ENCODE measurements around the gene BCL11A.

The BCL11A gene

DNA sequence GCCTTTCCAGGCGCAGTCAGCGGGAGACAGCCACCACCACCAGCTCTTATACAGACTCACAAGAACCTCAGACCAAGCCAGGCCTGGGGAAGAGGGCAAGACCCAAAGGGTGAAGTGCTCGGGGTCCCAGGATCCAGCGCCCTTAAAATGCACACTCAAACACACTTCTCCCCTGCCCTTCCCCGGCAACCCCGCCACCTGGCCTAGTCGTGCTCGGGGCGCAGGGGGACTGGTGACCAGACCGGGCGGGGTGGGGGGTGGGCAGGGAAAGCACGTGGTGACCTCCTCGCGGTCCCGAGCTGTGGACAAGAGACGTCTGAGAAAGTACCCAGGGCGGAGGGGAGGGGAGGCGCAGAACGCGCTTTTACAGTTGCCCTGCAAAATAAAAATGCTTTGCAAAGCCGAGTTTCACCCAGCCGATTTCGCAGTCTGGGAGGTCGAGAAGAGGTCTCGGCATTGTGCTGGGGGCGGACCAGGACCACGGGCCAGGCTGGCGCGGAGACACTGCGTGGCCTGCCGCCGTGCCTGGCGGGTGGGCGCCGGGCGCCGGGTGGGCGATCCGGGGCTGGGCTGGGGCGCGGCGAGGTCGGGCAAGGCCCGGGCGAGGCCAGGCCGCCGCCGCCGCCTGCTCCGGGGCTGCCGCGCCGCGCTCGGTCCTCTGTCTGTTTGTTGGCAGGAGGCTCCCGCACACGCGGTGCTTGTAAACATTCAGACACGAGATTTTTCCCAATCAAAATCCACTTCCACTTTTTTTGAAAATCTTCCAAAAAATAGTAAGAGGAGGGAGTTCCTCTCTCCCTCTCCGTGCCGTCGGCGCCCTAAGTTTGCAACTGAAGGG lies 2.0 kb downstream of the BCL11A start:
- no peaks in the 10 kb centered on the region for H3K36me3 ChIP-seq (ENCODE audit: control insufficient read depth in 1 of 2, insufficient read depth in 2 of 2, low read depth in 1 of 2, low read length in 2 of 2)
- peak overlapping the region; percentile 98 for H3K4me2 ChIP-seq (ENCODE audit: low read length, poor library complexity, severe bottlenecking)
- no peak overlapping the region for H2BK5ac ChIP-seq (ENCODE audit: low read depth, low read length, poor library complexity, severe bottlenecking)
- no peak overlapping the region for H3K9ac ChIP-seq (ENCODE audit: low read length)
- peaks cover 9 to 82% of the 10 kb centered on the region in 2 experiments for H3K27me3 ChIP-seq (ENCODE audit: control insufficient read depth in 1 of 2, insufficient read depth in 1 of 2, low read length in 2 of 2)
- peak overlapping the region in 1 of 2 experiments; percentile 61 for H3K18ac ChIP-seq (ENCODE audit: low read depth in 1 of 2, low read length in 2 of 2)
- peak overlapping the region in 1 of 2 experiments; percentile 86 for H3K23ac ChIP-seq (ENCODE audit: low read length in 2 of 2)
- no peak overlapping the region for H2BK120ac ChIP-seq (ENCODE audit: low read depth, low read length)
- peak overlapping the region in 1 of 2 experiments; percentile 37 for H2BK12ac ChIP-seq (ENCODE audit: low read length in 2 of 2)
- no peak overlapping the region for H2AFZ ChIP-seq (ENCODE audit: low read depth, low read length)
- peak overlapping the region; percentile 58 to 74 for H3K4me3 ChIP-seq (ENCODE audit: insufficient read depth in 1 of 2, low read depth in 1 of 2, low read length in 2 of 2)
- H4K8ac ChIP-seq (ENCODE audit: low read length), result no peak overlapping the region
- no peak overlapping the region for H3K27ac ChIP-seq (ENCODE audit: low read length, poor library complexity, severe bottlenecking)
- no peak overlapping the region for H3K14ac ChIP-seq (ENCODE audit: low read length in 2 of 2)
- DNase-seq, result peak; percentile 22
- H2AK5ac ChIP-seq (ENCODE audit: low read length, severe bottlenecking), result no peak overlapping the region
- no peak overlapping the region for H2BK15ac ChIP-seq (ENCODE audit: low read depth, poor library complexity, severe bottlenecking)
- 3% methylated on average over 40 of the region's 63 CpGs for WGBS
- H3K79me1 ChIP-seq (replicated peaks; ENCODE audit: low read length, poor library complexity, severe bottlenecking), result peaks cover 19% of the 10 kb centered on the region
- no peaks in the 10 kb centered on the region for H3K9me3 ChIP-seq (ENCODE audit: control insufficient read depth, low read length)
- no peak overlapping the region for H4K91ac ChIP-seq (ENCODE audit: low read length)
- peak overlapping the region in 1 of 2 experiments; percentile 34 for H3K4ac ChIP-seq (ENCODE audit: low read depth in 1 of 2, low read length in 2 of 2)
- peaks cover 16% of the 10 kb centered on the region for H3K4me1 ChIP-seq (ENCODE audit: control insufficient read depth, insufficient read depth, low read depth, low read length)

DNA sequence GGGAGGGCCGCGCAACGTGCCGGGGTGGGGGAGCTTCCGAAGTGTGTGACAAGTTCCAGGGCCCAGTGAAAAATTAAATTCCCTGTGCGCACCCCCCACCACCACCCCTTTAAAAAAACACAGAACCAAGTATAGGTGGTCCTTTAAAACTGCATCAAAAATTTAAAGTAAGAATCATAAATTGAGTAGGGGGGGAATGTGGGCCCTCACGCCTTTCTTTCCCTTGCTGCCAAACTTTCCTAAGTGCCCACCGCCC lies 2.5 kb downstream of the BCL11A start:
- no peak overlapping the region for H3K14ac ChIP-seq (ENCODE audit: low read length in 2 of 2)
- H3K36me3 ChIP-seq (ENCODE audit: control insufficient read depth in 1 of 2, insufficient read depth in 2 of 2, low read depth in 1 of 2, low read length in 2 of 2), result peaks cover 0 to 2% of the 10 kb centered on the region in 2 experiments
- H2BK12ac ChIP-seq (ENCODE audit: low read length in 2 of 2), result no peak overlapping the region
- H3K23ac ChIP-seq (ENCODE audit: low read length in 2 of 2), result no peak overlapping the region
- H2AFZ ChIP-seq (ENCODE audit: low read depth, low read length), result no peak overlapping the region
- H2BK5ac ChIP-seq (ENCODE audit: low read depth, low read length, poor library complexity, severe bottlenecking), result no peak overlapping the region
- H4K8ac ChIP-seq (ENCODE audit: low read length), result no peak overlapping the region
- H3K9me3 ChIP-seq (ENCODE audit: control insufficient read depth, low read length), result no peaks in the 10 kb centered on the region
- no peak overlapping the region for H3K27ac ChIP-seq (ENCODE audit: low read length, poor library complexity, severe bottlenecking)
- peaks cover 21% of the 10 kb centered on the region for H3K79me1 ChIP-seq (replicated peaks; ENCODE audit: low read length, poor library complexity, severe bottlenecking)
- peak overlapping the region in 1 of 2 experiments; percentile 74 for H3K4me3 ChIP-seq (ENCODE audit: insufficient read depth in 1 of 2, low read depth in 1 of 2, low read length in 2 of 2)
- DNase-seq, result no peak
- no peak overlapping the region for H2BK120ac ChIP-seq (ENCODE audit: low read depth, low read length)
- H3K4me1 ChIP-seq (ENCODE audit: control insufficient read depth, insufficient read depth, low read depth, low read length), result peaks cover 16% of the 10 kb centered on the region
- no peak overlapping the region for H2AK5ac ChIP-seq (ENCODE audit: low read length, severe bottlenecking)
- H4K91ac ChIP-seq (ENCODE audit: low read length), result no peak overlapping the region
- H3K27me3 ChIP-seq (ENCODE audit: control insufficient read depth in 1 of 2, insufficient read depth in 1 of 2, low read length in 2 of 2), result peaks cover 6 to 82% of the 10 kb centered on the region in 2 experiments
- H2BK15ac ChIP-seq (ENCODE audit: low read depth, poor library complexity, severe bottlenecking), result no peak overlapping the region
- no peak overlapping the region for H3K9ac ChIP-seq (ENCODE audit: low read length)
- 0% methylated on average over 2 of the region's 8 CpGs for WGBS
- H3K4ac ChIP-seq (ENCODE audit: low read depth in 1 of 2, low read length in 2 of 2), result no peak overlapping the region
- no peak overlapping the region for H3K18ac ChIP-seq (ENCODE audit: low read depth in 1 of 2, low read length in 2 of 2)
- peak overlapping the region; percentile 98 for H3K4me2 ChIP-seq (ENCODE audit: low read length, poor library complexity, severe bottlenecking)

DNA sequence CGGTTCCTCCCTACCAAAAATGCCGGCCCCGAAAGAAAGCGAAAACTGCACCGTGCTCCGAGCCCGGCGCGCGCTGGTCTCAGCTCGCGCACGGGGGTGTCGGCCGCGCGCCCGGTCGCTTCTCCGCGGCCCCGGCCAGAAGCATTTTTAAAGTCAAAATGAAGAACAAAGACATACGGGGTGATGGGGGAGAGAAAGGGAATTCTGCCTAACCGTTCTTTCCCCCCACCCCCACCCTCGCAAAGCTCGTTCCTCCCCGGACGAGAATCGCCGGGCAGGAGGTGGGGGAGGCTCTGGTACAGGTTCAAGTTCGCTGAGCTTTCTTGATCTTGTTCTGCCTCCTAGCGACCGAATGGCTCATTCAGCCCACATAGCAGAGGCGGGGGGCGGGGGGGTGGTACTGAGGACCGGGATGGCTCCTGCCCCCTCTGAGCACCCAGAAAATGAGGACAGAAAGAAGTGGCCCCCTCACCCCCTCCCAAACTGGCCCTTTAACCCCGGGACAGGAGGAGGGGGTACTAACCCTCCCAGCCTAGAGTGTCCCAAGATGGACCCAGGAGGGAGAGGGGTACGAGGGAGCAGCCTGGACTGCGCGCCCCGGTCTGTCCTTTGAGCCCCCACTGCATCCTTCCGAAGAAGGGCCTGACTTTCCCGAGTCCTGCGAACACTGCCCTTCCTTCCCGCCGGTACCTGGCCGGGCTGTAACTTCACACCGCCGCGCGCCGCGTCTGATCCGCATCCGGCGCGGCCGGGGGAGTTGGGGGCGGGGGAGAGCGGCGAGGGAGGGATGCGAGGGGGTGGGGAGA lies 3.1 kb downstream of the BCL11A start:
- Histone ChIP-seq H3K4ac (ENCODE audit: low read depth in 1 of 2, low read length in 2 of 2) (no peak overlapping the region), H3K4me2 (ENCODE audit: low read length, poor library complexity, severe bottlenecking) (peak overlapping the region; percentile 98), H2AFZ (ENCODE audit: low read depth, low read length) (peak overlapping the region; percentile 60), H2AK5ac (ENCODE audit: low read length, severe bottlenecking) (no peak overlapping the region), H2BK5ac (ENCODE audit: low read depth, low read length, poor library complexity, severe bottlenecking) (no peak overlapping the region), H3K27ac (ENCODE audit: low read length, poor library complexity, severe bottlenecking) (no peak overlapping the region), H2BK12ac (ENCODE audit: low read length in 2 of 2) (no peak overlapping the region), H2BK120ac (ENCODE audit: low read depth, low read length) (no peak overlapping the region), H3K23ac (ENCODE audit: low read length in 2 of 2) (peak overlapping the region in 1 of 2 experiments; percentile 78), H2BK15ac (ENCODE audit: low read depth, poor library complexity, severe bottlenecking) (peak overlapping the region; percentile 57), H3K4me3 (ENCODE audit: insufficient read depth in 1 of 2, low read depth in 1 of 2, low read length in 2 of 2) (peak overlapping the region; percentile 81 to 86), H4K91ac (ENCODE audit: low read length) (no peak overlapping the region), H3K27me3 (ENCODE audit: control insufficient read depth in 1 of 2, insufficient read depth in 1 of 2, low read length in 2 of 2) (peaks cover 1 to 82% of the 10 kb centered on the region in 2 experiments), H3K4me1 (ENCODE audit: control insufficient read depth, insufficient read depth, low read depth, low read length) (peaks cover 16% of the 10 kb centered on the region), H3K79me1 (replicated peaks; ENCODE audit: low read length, poor library complexity, severe bottlenecking) (peaks cover 23% of the 10 kb centered on the region), H3K36me3 (ENCODE audit: control insufficient read depth in 1 of 2, insufficient read depth in 2 of 2, low read depth in 1 of 2, low read length in 2 of 2) (peaks cover 0 to 4% of the 10 kb centered on the region in 2 experiments), H3K14ac (ENCODE audit: low read length in 2 of 2) (no peak overlapping the region), H3K9ac (ENCODE audit: low read length) (peak overlapping the region; percentile 54), H3K9me3 (ENCODE audit: control insufficient read depth, low read length) (no peaks in the 10 kb centered on the region), H4K8ac (ENCODE audit: low read length) (no peak overlapping the region), H3K18ac (ENCODE audit: low read depth in 1 of 2, low read length in 2 of 2) (peak overlapping the region in 1 of 2 experiments; percentile 44)
- peak; percentile 84 for DNase-seq
- 0% methylated on average over 17 of the region's 62 CpGs for WGBS

DNA sequence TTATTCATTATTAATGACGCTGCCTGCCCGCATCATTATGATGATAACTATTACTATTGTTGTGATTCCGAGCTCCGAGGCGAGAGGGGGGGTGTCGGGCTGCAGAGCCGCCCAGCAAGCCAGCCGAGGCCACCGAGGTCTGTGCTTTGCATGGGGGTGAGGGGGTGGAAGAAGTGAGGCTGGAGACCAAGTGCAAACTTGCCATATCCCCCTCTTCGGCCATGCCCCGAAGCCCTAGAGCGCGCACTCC lies 3.6 kb downstream of the BCL11A start:
- Histone ChIP-seq H2BK5ac (ENCODE audit: low read depth, low read length, poor library complexity, severe bottlenecking) (no peak overlapping the region), H4K8ac (ENCODE audit: low read length) (no peak overlapping the region), H3K79me1 (replicated peaks; ENCODE audit: low read length, poor library complexity, severe bottlenecking) (peaks cover 28% of the 10 kb centered on the region), H3K9me3 (ENCODE audit: control insufficient read depth, low read length) (no peaks in the 10 kb centered on the region), H3K9ac (ENCODE audit: low read length) (peak overlapping the region; percentile 54), H2AFZ (ENCODE audit: low read depth, low read length) (peak overlapping the region; percentile 60), H2BK120ac (ENCODE audit: low read depth, low read length) (no peak overlapping the region), H3K4me1 (ENCODE audit: control insufficient read depth, insufficient read depth, low read depth, low read length) (peaks cover 14% of the 10 kb centered on the region), H3K36me3 (ENCODE audit: control insufficient read depth in 1 of 2, insufficient read depth in 2 of 2, low read depth in 1 of 2, low read length in 2 of 2) (peaks cover 0 to 8% of the 10 kb centered on the region in 2 experiments), H3K23ac (ENCODE audit: low read length in 2 of 2) (peak overlapping the region in 1 of 2 experiments; percentile 67), H2AK5ac (ENCODE audit: low read length, severe bottlenecking) (no peak overlapping the region), H2BK15ac (ENCODE audit: low read depth, poor library complexity, severe bottlenecking) (peak overlapping the region; percentile 57), H3K27ac (ENCODE audit: low read length, poor library complexity, severe bottlenecking) (no peak overlapping the region), H3K27me3 (ENCODE audit: control insufficient read depth in 1 of 2, insufficient read depth in 1 of 2, low read length in 2 of 2) (peaks cover 0 to 82% of the 10 kb centered on the region in 2 experiments), H3K18ac (ENCODE audit: low read depth in 1 of 2, low read length in 2 of 2) (peak overlapping the region in 1 of 2 experiments; percentile 44), H3K4me2 (ENCODE audit: low read length, poor library complexity, severe bottlenecking) (peak overlapping the region; percentile 98), H3K4me3 (ENCODE audit: insufficient read depth in 1 of 2, low read depth in 1 of 2, low read length in 2 of 2) (peak overlapping the region; percentile 81 to 86), H3K4ac (ENCODE audit: low read depth in 1 of 2, low read length in 2 of 2) (no peak overlapping the region), H4K91ac (ENCODE audit: low read length) (no peak overlapping the region), H3K14ac (ENCODE audit: low read length in 2 of 2) (no peak overlapping the region), H2BK12ac (ENCODE audit: low read length in 2 of 2) (no peak overlapping the region)
- WGBS, result 2% methylated on average over 9 of the region's 13 CpGs
- DNase-seq, result no peak

Data from mesenchymal stem cell (in vitro differentiated cells and primary cell).